IMR-90 (cell line): Measurements from ENCODE around the gene RNH1. TPM values are rescaled to one million over a fixed set of nuclear protein-coding genes. Genes with fewer than 3 reads are reported as not detected.

ENCODE experiments used
- ATAC-seq: fragments of 200-7000 bp; cut with Tn5 transposase; 2 replicates; pipeline ENCODE4 v1.9.1; 2020; ENCODE audit warnings: low read depth, mild to moderate bottlenecking, moderate library complexity
- BruUV-seq: library from RNA; stranded (reverse); fragments of 400-500 nt; replicated peaks from 2 replicates; lab custom pipeline; 2021; lab: Mats Ljungman, UMichigan
- CTCF ChIA-PET: fragments of 300-600 bp; formaldehyde crosslinking; extraction: SDS; loops from one replicate; lab custom pipeline; 2021; ENCODE audit warnings: antibody characterized with exemption; lab: Yijun Ruan, JAX
- POLR2A ChIA-PET: fragments of 300-600 bp; sonication (Branson Sonifier 250); formaldehyde crosslinking; loops from one replicate; lab custom pipeline; 2022; ENCODE audit warnings: antibody characterized with exemption; ENCODE audit not compliant: unreplicated experiment; lab: Charles Lee
- DNase-seq: peaks from one replicate; pipeline ENCODE4 v3.0.0; 2013
- H2AFZ ChIP-seq: replicated peaks from 2 replicates; pipeline ENCODE3; 2013; ENCODE audit warnings: low read length, mild to moderate bottlenecking; ENCODE audit not compliant: poor library complexity
- H2AK5ac ChIP-seq: 2 replicates; pipeline ENCODE4 v1.6.1; 2013; ENCODE audit warnings: low read depth, low read length, inconsistent platforms
- H2AK9ac ChIP-seq: replicated peaks from 2 replicates; pipeline ENCODE3; 2013; ENCODE audit warnings: mild to moderate bottlenecking, low read depth, low read length, moderate library complexity; ENCODE audit not compliant: poor library complexity
- H2BK120ac ChIP-seq: 2 replicates; pipeline ENCODE4 v1.6.1; 2013; ENCODE audit warnings: low read depth, low read length, inconsistent platforms
- H2BK15ac ChIP-seq: 3 replicates; pipeline ENCODE4 v1.6.1; 2013; ENCODE audit warnings: low read depth, low read length, inconsistent platforms
- H2BK20ac ChIP-seq: 2 replicates; pipeline ENCODE4 v1.6.1; 2013; ENCODE audit warnings: low read depth, mild to moderate bottlenecking, inconsistent platforms, low read length, moderate library complexity
- H2BK5ac ChIP-seq: 2 replicates; pipeline ENCODE4 v1.6.1; 2013; ENCODE audit warnings: mild to moderate bottlenecking, low read depth, low read length, inconsistent platforms; ENCODE audit not compliant: poor library complexity, severe bottlenecking
- H3K14ac ChIP-seq: replicated peaks from 2 replicates; pipeline ENCODE4 v1.6.1; 2013; ENCODE audit warnings: low read depth, low read length, inconsistent platforms
- H3K18ac ChIP-seq: 2 replicates; pipeline ENCODE4 v1.6.1; 2013; ENCODE audit warnings: low read depth, low read length, control low read depth
- H3K23ac ChIP-seq: 2 replicates; pipeline ENCODE4 v1.6.1; 2013; ENCODE audit warnings: low read depth, low read length, inconsistent platforms
- H3K27ac ChIP-seq: 2 replicates; pipeline ENCODE4 v1.5.1; 2013; ENCODE audit warnings: mild to moderate bottlenecking, control low read depth, low read length; ENCODE audit not compliant: insufficient read depth
- H3K27me3 ChIP-seq: 2 replicates; pipeline ENCODE4 v1.6.1; 2013; ENCODE audit warnings: low read length; ENCODE audit not compliant: control insufficient read depth, insufficient read depth
- H3K36me3 ChIP-seq: 2 replicates; pipeline ENCODE4 v1.6.1; 2013; ENCODE audit warnings: low read length, mixed read lengths; ENCODE audit not compliant: control insufficient read depth, insufficient read depth
- H3K4ac ChIP-seq: 2 replicates; pipeline ENCODE4 v1.6.1; 2013; ENCODE audit warnings: low read depth, low read length, inconsistent platforms
- H3K4me1 ChIP-seq: 2 replicates; pipeline ENCODE4 v1.6.1; 2013; ENCODE audit warnings: low read length, mixed read lengths; ENCODE audit not compliant: control insufficient read depth, insufficient read depth
- H3K4me2 ChIP-seq: 2 replicates; pipeline ENCODE4 v1.6.1; 2013; ENCODE audit warnings: low read depth, mild to moderate bottlenecking, control low read depth, low read length, moderate library complexity
- H3K4me3 ChIP-seq: 2 replicates; pipeline ENCODE4 v1.5.1; 2013; ENCODE audit warnings: low read depth, mild to moderate bottlenecking, control low read depth, low read length, moderate library complexity; ENCODE audit not compliant: insufficient read depth
- H3K56ac ChIP-seq: 2 replicates; pipeline ENCODE4 v1.6.1; 2013; ENCODE audit warnings: low read length, inconsistent platforms; ENCODE audit not compliant: insufficient read depth; ENCODE audit errors: extremely low read depth
- H3K79me1 ChIP-seq, 2 experiments: 2 replicates each; pipeline ENCODE4 v1.6.1; 2013; ENCODE audit warnings: low read length in 2 of 2, inconsistent platforms in 1 of 2, low read depth in 1 of 2
- H3K9ac ChIP-seq: 2 replicates; pipeline ENCODE4 v1.6.1; 2013; ENCODE audit warnings: low read depth, low read length, control low read depth
- H3K9me1 ChIP-seq: 2 replicates; pipeline ENCODE4 v1.6.1; 2013; ENCODE audit warnings: low read length, inconsistent platforms; ENCODE audit not compliant: insufficient read depth
- H3K9me3 ChIP-seq: 2 replicates; pipeline ENCODE4 v1.6.1; 2013; ENCODE audit warnings: low read length; ENCODE audit not compliant: control insufficient read depth, insufficient read depth
- H4K20me1 ChIP-seq: 2 replicates; pipeline ENCODE4 v1.6.1; 2013; ENCODE audit warnings: low read length, inconsistent platforms; ENCODE audit not compliant: insufficient read depth
- H4K5ac ChIP-seq: 2 replicates; pipeline ENCODE4 v1.6.1; 2013; ENCODE audit warnings: mild to moderate bottlenecking, low read depth, low read length, control low read depth
- H4K8ac ChIP-seq, 2 experiments: 2 replicates each; pipeline ENCODE4 v1.6.1; 2013; ENCODE audit warnings: low read depth in 2 of 2, low read length in 2 of 2, control low read depth in 1 of 2, inconsistent platforms in 1 of 2
- H4K91ac ChIP-seq: 2 replicates; pipeline ENCODE4 v1.6.1; 2013; ENCODE audit warnings: low read depth, low read length, inconsistent platforms; ENCODE audit not compliant: insufficient read depth
- BHLHE40 ChIP-seq: fragments of 150-350 bp; IDR thresholded peaks from 2 replicates; pipeline ENCODE4 v1.6.1; 2016; ENCODE audit warnings: mild to moderate bottlenecking, low read depth, low read length
- CEBPB ChIP-seq: IDR thresholded peaks from 2 replicates; pipeline ENCODE4 v1.6.1; 2012; ENCODE audit warnings: low read depth, low read length, improper control_type of control experiment
- ELK1 ChIP-seq: fragments of 150-350 bp; IDR thresholded peaks from 2 replicates; pipeline ENCODE4 v1.6.1; 2016; ENCODE audit warnings: low read depth, mild to moderate bottlenecking, low read length, moderate library complexity, borderline replicate concordance
- FOS ChIP-seq: fragments of 150-350 bp; IDR thresholded peaks from 2 replicates; pipeline ENCODE4 v1.6.1; 2016; ENCODE audit warnings: low read depth, low read length
- MAFK ChIP-seq: IDR thresholded peaks from 2 replicates; pipeline ENCODE4 v1.6.1; 2012; ENCODE audit warnings: low read depth, low read length, improper control_type of control experiment
- MAZ ChIP-seq: IDR thresholded peaks from 2 replicates; pipeline ENCODE4 v1.6.1; 2012; ENCODE audit warnings: low read depth, mild to moderate bottlenecking, low read length, improper control_type of control experiment, moderate library complexity, borderline replicate concordance
- MXI1 ChIP-seq: IDR thresholded peaks from 2 replicates; pipeline ENCODE4 v1.6.1; 2012; ENCODE audit warnings: low read depth, mild to moderate bottlenecking, low read length, moderate library complexity, borderline replicate concordance
- RAD21 ChIP-seq: IDR thresholded peaks from 2 replicates; pipeline ENCODE4 v1.6.1; 2012; ENCODE audit warnings: low read length, improper control_type of control experiment
- RCOR1 ChIP-seq: IDR thresholded peaks from 2 replicates; pipeline ENCODE4 v1.6.1; 2012; ENCODE audit warnings: mild to moderate bottlenecking, low read length, improper control_type of control experiment; ENCODE audit not compliant: insufficient replicate concordance
- SMC3 ChIP-seq: fragments of 150-350 bp; IDR thresholded peaks from 2 replicates; pipeline ENCODE4 v1.6.1; 2016; ENCODE audit warnings: low read depth, mild to moderate bottlenecking, antibody characterized with exemption, low read length, moderate library complexity
- USF2 ChIP-seq: fragments of 150-350 bp; IDR thresholded peaks from 2 replicates; pipeline ENCODE4 v1.6.1; 2017; ENCODE audit warnings: mild to moderate bottlenecking, antibody characterized with exemption, low read length, low read depth
- WGBS, 2 experiments: methylation state at CpG; one replicate each; pipeline versions ENCODE4 v1.1.5 to v1.1.7; 2013; ENCODE audit warnings: missing lambda C conversion rate in 2 of 2; ENCODE audit not compliant: insufficient read length in 1 of 2; ENCODE audit errors: extremely low coverage in 2 of 2; 5-methylcytosine and 5-hydroxymethylcytosine counted together
- dilution Hi-C: fragments of 300-500 bp; cut with HindIII; formaldehyde crosslinking; loops from one replicate; pipeline ENCODE4 v1.14.3; 2018; ENCODE audit warnings: low sequenced_read_pairs; ENCODE audit not compliant: unreplicated experiment
- in situ Hi-C: fragments of 300-500 bp; cut with MboI; formaldehyde crosslinking; loops from 3 replicates; pipeline ENCODE4 v1.14.3; 2019; ENCODE audit warnings: low sequenced_read_pairs, inconsistent platforms, mixed read lengths
- intact Hi-C: fragments of 100-400 bp; cut with micrococcal nuclease; formaldehyde crosslinking; loops from 2 replicates; pipeline ENCODE4 v1.10.0; 2022
- polyA plus RNA-seq, 3 experiments: library from polyadenylated mRNA; depleted of rRNA; stranded (reverse); fragments of >200 nt; gene quantifications; 2 replicates each; pipeline ENCODE4 v1.2.3, GENCODE V29; 2012; ENCODE audit warnings: low replicate concordance in 1 of 3
- total RNA-seq: library from RNA; depleted of rRNA; stranded (reverse); fragments of >200 nt; gene quantifications from 2 replicates; pipeline ENCODE4 v1.2.3, GENCODE V29; 2012

Gene RNH1
- total and polyA plus RNA-seq, 2 of the 4 experiments (the other 2 are of a cell fraction), result 138 to 247 TPM

- H3K23ac ChIP-seq, result no peak overlapping the region
- no peak overlapping the region for H4K5ac ChIP-seq
- H2BK5ac ChIP-seq, result no peak overlapping the region
- no peak overlapping the region for H2BK20ac ChIP-seq
- no peak overlapping the region for H2AFZ ChIP-seq
- no peak overlapping the region for H3K14ac ChIP-seq
- no peak overlapping the region for H2AK5ac ChIP-seq
- no peaks in the 10 kb centered on the region for H4K20me1 ChIP-seq
- intact Hi-C loops (no loop called here), in situ Hi-C loops (no loop called here), dilution Hi-C loops (no loop called here)
- H3K4me2 ChIP-seq, result no peak overlapping the region
- ATAC-seq (no peak), DNase-seq (no peak)
- TF ChIP-seq RAD21 (no peak), CEBPB (no peak), RCOR1 (no peak), USF2 (no peak), SMC3 (no peak), MXI1 (no peak), FOS (no peak), MAFK (no peak), ELK1 (no peak), MAZ (no peak), BHLHE40 (no peak)
- H3K4me3 ChIP-seq, result no peak overlapping the region
- no peak overlapping the region for H3K56ac ChIP-seq
- H2AK9ac ChIP-seq, result no peak overlapping the region
- H4K8ac ChIP-seq, result no peak overlapping the region
- POLR2A ChIA-PET, result no interaction called here
- 88% methylated on average over 2 of the region's 10 CpGs; no CpG with 5 or more reads in 1 of the 2 experiments for WGBS, 2 experiments
- no peak overlapping the region for H3K9ac ChIP-seq
- no peak overlapping the region for H2BK120ac ChIP-seq
- BruUV-seq, result no TSS peak
- H3K36me3 ChIP-seq, result 0 out of 2 replicates have a peak, but pooled peaks cover 1% of the 10 kb centered on the region
- CTCF ChIA-PET, result no interaction called here
- no peak overlapping the region for H2BK15ac ChIP-seq
- H4K91ac ChIP-seq, result no peak overlapping the region
- no peaks in the 10 kb centered on the region for H3K4me1 ChIP-seq
- no peak overlapping the region for H3K27ac ChIP-seq
- H3K79me1 ChIP-seq, result no peaks in the 10 kb centered on the region
- H3K27me3 ChIP-seq, result no peaks in the 10 kb centered on the region
- H3K18ac ChIP-seq, result no peak overlapping the region
- H3K9me1 ChIP-seq, result peaks cover 3% of the 10 kb centered on the region; the same call in 1 of the 2 replicates
- H3K4ac ChIP-seq, result no peak overlapping the region
- peaks cover 6% of the 10 kb centered on the region; the same call in 1 of the 2 replicates for H3K9me3 ChIP-seq
Measured at GRCh38 chr11:521177-521688, 14.2 kb upstream of the RNH1 start.
